HAP-1 (cell line): ENCODE measurements around the gene TRIM4.
"Not testable (repeated sequence)": the region's sequence is repeated elsewhere in the genome, so short reads cannot be mapped to it uniquely, and the experiment has no call there.

Source experiments
- DNase-seq, 2 experiments: peaks; one replicate each; pipeline ENCODE4 v3.0.0-alpha.2; 2016 to 2020; ENCODE audit warnings: low spot score in 2 of 2
- H3K27me3 ChIP-seq: fragments of 250-450 bp; sonication (Bioruptor Pico); 2 replicates; pipeline ENCODE4 v1.5.1; 2020; ENCODE audit warnings: low read depth, mild to moderate bottlenecking, moderate library complexity
- H3K36me3 ChIP-seq: fragments of 250-450 bp; sonication (Bioruptor Pico); replicated peaks from 2 replicates; pipeline ENCODE4 v1.5.1; 2020; ENCODE audit warnings: mild to moderate bottlenecking
- H3K4me1 ChIP-seq: fragments of 250-450 bp; sonication (Bioruptor Pico); 2 replicates; pipeline ENCODE4 v1.5.1; 2020; ENCODE audit warnings: mild to moderate bottlenecking
- H3K4me3 ChIP-seq: fragments of 250-450 bp; sonication (Bioruptor Pico); 2 replicates; pipeline ENCODE4 v1.5.1; 2020; ENCODE audit warnings: mild to moderate bottlenecking, moderate library complexity
- H3K9me3 ChIP-seq: fragments of 250-450 bp; sonication (Bioruptor Pico); 2 replicates; pipeline ENCODE4 v1.5.1; 2020; ENCODE audit warnings: mild to moderate bottlenecking, moderate library complexity
- in situ Hi-C: fragments of 300-500 bp; cut with MboI; formaldehyde crosslinking; loops from 3 replicates; pipeline ENCODE4 v1.14.3; 2020; ENCODE audit warnings: low sequenced_read_pairs, inconsistent platforms, mixed read lengths

The TRIM4 gene

GRCh38 chr7:99935009-99935408 lies 15.7 kb upstream of the TRIM4 start:
- H3K36me3 ChIP-seq, DNase-seq, in situ Hi-C loops, H3K4me3 ChIP-seq, H3K4me1 ChIP-seq, H3K9me3 ChIP-seq: not testable (repeated sequence)
- peaks cover 15% of the 10 kb centered on the region; the same call in 1 of the 2 replicates for H3K27me3 ChIP-seq

DNA sequence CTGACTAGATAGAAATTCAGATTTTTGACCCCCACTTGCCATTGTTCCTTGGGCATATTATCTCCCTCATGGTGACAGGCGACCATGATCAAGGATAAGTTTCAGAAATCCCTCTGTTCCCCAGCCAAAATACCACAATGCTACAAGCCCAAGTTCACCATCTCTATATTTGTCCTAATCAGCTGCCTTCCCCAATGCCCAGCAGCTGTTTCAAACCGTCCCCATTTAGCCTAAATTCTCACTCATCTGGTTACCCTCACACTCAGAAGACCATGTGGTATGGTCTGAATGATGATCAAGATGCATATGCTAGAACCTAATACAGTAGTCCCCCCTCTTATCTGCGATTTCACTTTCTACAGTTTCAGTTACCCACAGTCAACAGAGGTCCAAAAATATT lies 11.0 kb upstream of the TRIM4 start:
- Histone ChIP-seq H3K4me3 (no peak overlapping the region), H3K36me3 (no peaks in the 10 kb centered on the region), H3K4me1 (no peaks in the 10 kb centered on the region), H3K9me3 (no peaks in the 10 kb centered on the region), H3K27me3 (peaks cover 57% of the 10 kb centered on the region)
- no peak for DNase-seq
- in situ Hi-C loops: no loop called here

DNA sequence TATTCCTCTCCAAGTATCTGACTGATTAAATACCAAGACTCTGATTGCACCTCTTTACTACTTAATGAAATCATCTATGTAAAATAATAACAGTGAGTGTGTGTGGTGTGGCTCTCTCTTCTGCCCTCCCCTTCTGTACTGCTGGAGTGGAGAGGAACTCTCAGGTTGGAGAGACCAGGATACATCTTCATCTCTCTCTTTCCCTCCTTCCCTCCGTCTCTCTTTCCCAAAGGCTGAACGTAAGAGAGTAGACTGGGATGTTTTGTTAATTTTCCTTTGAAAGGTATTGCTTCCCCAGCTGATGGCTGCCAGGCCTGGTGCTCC lies 10.4 kb upstream of the TRIM4 start:
- in situ Hi-C loops: no loop called here
- Histone ChIP-seq H3K36me3 (no peaks in the 10 kb centered on the region), H3K4me1 (no peaks in the 10 kb centered on the region), H3K27me3 (peaks cover 62% of the 10 kb centered on the region), H3K9me3 (no peaks in the 10 kb centered on the region), H3K4me3 (no peak overlapping the region; the same call in 1 of the 2 replicates)
- DNase-seq: no peak

GRCh38 chr7:99928994-99929729 lies 9.8 kb upstream of the TRIM4 start, which contains the start of gene GJC3:
Gene GJC3, minus strand, starts transcription at chr7:99929620. Its CDS starts 0 bp downstream, at chr7:99929620.
- H3K36me3 ChIP-seq: no peaks in the 10 kb centered on the region
- H3K4me1 ChIP-seq: no peaks in the 10 kb centered on the region
- H3K4me3 ChIP-seq: peak within 1 kb of the TSS; percentile 19
- no peaks in the 10 kb centered on the region for H3K9me3 ChIP-seq
- in situ Hi-C loops: no loop called here
- H3K27me3 ChIP-seq: peaks cover 63% of the 10 kb centered on the region
- peak; percentile 30 to 55 for DNase-seq

- Histone ChIP-seq H3K4me1 (no peaks in the 10 kb centered on the region), H3K4me3 (no peak overlapping the region), H3K36me3 (no peaks in the 10 kb centered on the region), H3K27me3 (peaks cover 57% of the 10 kb centered on the region), H3K9me3 (no peaks in the 10 kb centered on the region)
- no peak for DNase-seq
- in situ Hi-C loops: no loop called here
Measured at GRCh38 chr7:99928188-99928587, 8.9 kb upstream of the TRIM4 start.

- in situ Hi-C loops: no loop called here
- H3K9me3 ChIP-seq: no peaks in the 10 kb centered on the region
- no peak for DNase-seq
- H3K4me3 ChIP-seq: no peak overlapping the region
- H3K4me1 ChIP-seq: no peaks in the 10 kb centered on the region
- H3K27me3 ChIP-seq: peaks cover 57% of the 10 kb centered on the region
- no peaks in the 10 kb centered on the region for H3K36me3 ChIP-seq
Measured at GRCh38 chr7:99927536-99927935, 8.2 kb upstream of the TRIM4 start.

GRCh38 chr7:99926321-99926720 lies 7.0 kb upstream of the TRIM4 start:
- Histone ChIP-seq H3K9me3 (no peaks in the 10 kb centered on the region), H3K36me3 (no peaks in the 10 kb centered on the region), H3K4me3 (no peak overlapping the region), H3K27me3 (peaks cover 53% of the 10 kb centered on the region), H3K4me1 (no peaks in the 10 kb centered on the region)
- in situ Hi-C loops: no loop called here
- no peak for DNase-seq

GRCh38 chr7:99923200-99923599 lies 3.9 kb upstream of the TRIM4 start:
- no peak overlapping the region for H3K4me3 ChIP-seq
- H3K36me3 ChIP-seq: no peaks in the 10 kb centered on the region
- in situ Hi-C loops: no loop called here
- no peaks in the 10 kb centered on the region; the same call in 1 of the 2 replicates for H3K4me1 ChIP-seq
- H3K27me3 ChIP-seq: peaks cover 34% of the 10 kb centered on the region
- no peaks in the 10 kb centered on the region for H3K9me3 ChIP-seq
- no peak for DNase-seq

GRCh38 chr7:99920149-99920548 lies 819 bp upstream of the TRIM4 start:
- peaks cover 8% of the 10 kb centered on the region; the same call in 1 of the 2 replicates for H3K27me3 ChIP-seq
- in situ Hi-C loops: no loop called here
- no peaks in the 10 kb centered on the region; the same call in 1 of the 2 replicates for H3K36me3 ChIP-seq
- H3K4me3 ChIP-seq: peak overlapping the region; percentile 58
- no peaks in the 10 kb centered on the region for H3K9me3 ChIP-seq
- no peak for DNase-seq
- peaks cover 3% of the 10 kb centered on the region for H3K4me1 ChIP-seq

GRCh38 chr7:99919814-99920112 lies 433 bp upstream of the TRIM4 start:
- Histone ChIP-seq H3K4me1 (peaks cover 3% of the 10 kb centered on the region), H3K27me3 (peaks cover 4% of the 10 kb centered on the region; the same call in 1 of the 2 replicates), H3K4me3 (peak overlapping the region; percentile 58), H3K36me3 (no peaks in the 10 kb centered on the region; the same call in 1 of the 2 replicates), H3K9me3 (no peaks in the 10 kb centered on the region)
- in situ Hi-C loops: no loop called here
- DNase-seq: no peak

DNA sequence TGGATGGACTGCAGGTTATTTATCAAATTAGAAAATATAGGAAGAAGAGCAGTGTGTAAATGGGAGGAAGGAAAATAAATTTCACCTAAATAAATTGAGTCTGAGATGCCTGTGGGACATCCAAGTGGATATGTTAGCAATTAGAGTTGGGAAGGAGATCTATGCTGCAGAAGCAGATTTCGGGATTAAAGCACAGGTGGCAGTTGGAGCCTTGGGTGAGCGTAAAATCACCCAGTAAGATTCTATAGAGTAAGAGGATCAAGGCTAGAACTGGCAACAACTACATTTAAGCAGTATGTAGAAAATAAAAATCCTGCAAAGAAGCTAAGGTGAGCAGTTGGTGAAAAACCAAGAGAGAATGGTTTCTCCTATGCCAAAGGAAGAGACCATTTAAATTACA lies 8.4 kb downstream of the TRIM4 start:
- Histone ChIP-seq H3K36me3 (peaks cover 42% of the 10 kb centered on the region), H3K4me1 (no peaks in the 10 kb centered on the region), H3K27me3 (no peaks in the 10 kb centered on the region), H3K9me3 (no peaks in the 10 kb centered on the region), H3K4me3 (no peak overlapping the region)
- DNase-seq: no peak
- in situ Hi-C loops: no loop called here

DNA sequence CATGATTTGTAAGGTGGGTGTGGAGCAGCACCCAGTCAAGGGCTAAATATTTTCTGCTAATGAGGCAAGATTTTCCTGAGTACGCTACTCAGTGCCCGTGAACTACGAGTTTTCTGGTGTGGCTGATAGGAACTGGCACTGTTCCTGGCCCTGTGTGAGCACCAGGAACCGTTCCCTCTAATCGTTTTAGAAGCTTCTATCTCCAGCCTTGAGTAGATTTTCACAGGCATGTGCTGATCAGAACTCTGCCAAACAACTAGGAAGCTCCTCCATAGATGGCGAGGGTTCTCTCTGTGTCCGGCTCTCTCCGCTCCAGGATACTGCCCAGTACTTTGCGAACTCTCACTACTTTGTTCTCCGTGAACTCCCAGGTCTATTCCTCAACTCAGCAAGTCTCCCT lies 17.7 kb downstream of the TRIM4 start:
- no peak for DNase-seq
- Histone ChIP-seq H3K27me3 (no peaks in the 10 kb centered on the region), H3K4me1 (no peaks in the 10 kb centered on the region), H3K4me3 (no peak overlapping the region), H3K9me3 (no peaks in the 10 kb centered on the region), H3K36me3 (peaks cover 47% of the 10 kb centered on the region)
- in situ Hi-C loops: no loop called here

GRCh38 chr7:99899830-99900519 lies 19.4 kb downstream of the TRIM4 start:
- Histone ChIP-seq H3K4me1 (no peaks in the 10 kb centered on the region), H3K4me3 (no peak overlapping the region), H3K9me3 (no peaks in the 10 kb centered on the region), H3K27me3 (no peaks in the 10 kb centered on the region), H3K36me3 (peaks cover 37% of the 10 kb centered on the region)
- in situ Hi-C loops: no loop called here
- DNase-seq: no peak

- no peaks in the 10 kb centered on the region for H3K27me3 ChIP-seq
- H3K4me3 ChIP-seq: no peak overlapping the region
- peaks cover 31% of the 10 kb centered on the region for H3K36me3 ChIP-seq
- no peak for DNase-seq
- in situ Hi-C loops: no loop called here
- no peaks in the 10 kb centered on the region for H3K4me1 ChIP-seq
- H3K9me3 ChIP-seq: no peaks in the 10 kb centered on the region
Measured at GRCh38 chr7:99898836-99899235, 20.5 kb downstream of the TRIM4 start.
